ENCODE measurements around the gene KRTAP10-4. TPM values are rescaled to one million over a fixed set of nuclear protein-coding genes. Genes with fewer than 3 reads are reported as not detected.

Gene KRTAP10-4
- polyA plus RNA-seq, 2 of the 4 experiments (the other 2 are of a cell fraction), result not detected

DNA sequence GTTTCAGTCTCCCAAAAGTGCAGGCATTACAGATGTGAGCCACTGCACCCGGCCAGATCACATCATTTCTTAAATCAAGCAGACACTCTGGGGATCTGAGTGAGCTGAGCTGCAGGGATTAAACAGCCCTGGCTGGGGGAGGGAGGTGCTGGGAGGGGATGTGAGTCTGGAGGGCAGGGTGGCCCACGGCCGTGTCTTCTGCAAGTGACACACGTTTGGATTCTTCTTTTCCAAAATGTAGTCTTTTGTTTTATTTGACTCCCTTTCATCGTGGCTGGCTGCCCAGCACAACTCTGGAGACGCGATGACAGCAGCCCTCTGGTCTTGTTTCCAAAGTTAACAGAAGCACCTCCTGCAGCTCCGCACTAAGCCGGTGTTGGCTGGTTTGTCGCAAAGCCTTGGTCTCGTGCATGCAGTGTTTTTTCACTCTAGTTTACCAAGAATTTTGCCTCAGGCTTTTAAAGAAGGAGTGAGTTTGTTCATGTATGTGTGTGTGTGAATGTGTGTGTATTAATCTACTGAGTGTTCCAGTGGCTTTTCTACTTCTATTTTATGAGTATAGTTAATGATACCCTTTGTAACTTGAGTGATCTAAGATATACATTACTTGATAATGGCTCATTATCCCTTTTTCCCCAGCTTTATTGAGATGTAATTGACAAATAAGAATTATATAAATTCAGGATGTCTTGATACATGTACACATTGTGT is 9.7 kb downstream of the KRTAP10-4 start:
- no peak for TF ChIP-seq EP300 (IDR thresholded peaks at IDR 0.05)
- TF ChIP-seq FOSL2 (IDR thresholded peaks at IDR 0.05), result no peak
- TF ChIP-seq FOSL2 (CRISPR knock-in tag; IDR thresholded peaks at IDR 0.05), result no peak
- no peak for TF ChIP-seq BHLHE40 (IDR thresholded peaks at IDR 0.05; ENCODE audit: low read depth, low read length)
- TF ChIP-seq SREBF2 (IDR thresholded peaks at IDR 0.05), result no peak
- no peak for TF ChIP-seq RAD21 (conservative IDR thresholded peaks at IDR 0.05 in 1 of 2, IDR thresholded peaks at IDR 0.05 in 1 of 2)
- TF ChIP-seq, protein P1, sequence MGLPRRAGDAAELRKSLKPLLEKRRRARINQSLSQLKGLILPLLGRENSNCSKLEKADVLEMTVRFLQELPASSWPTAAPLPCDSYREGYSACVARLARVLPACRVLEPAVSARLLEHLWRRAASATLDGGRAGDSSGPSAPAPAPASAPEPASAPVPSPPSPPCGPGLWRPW (IDR thresholded peaks at IDR 0.05), result no peak
- no peak for TF ChIP-seq NR3C1 (IDR thresholded peaks at IDR 0.05)
- no peak for TF ChIP-seq ZNF302 (CRISPR knock-in tag; IDR thresholded peaks at IDR 0.05)
- TF ChIP-seq ZSCAN20 (CRISPR knock-in tag; IDR thresholded peaks at IDR 0.05), result no peak
- TF ChIP-seq POLR2AphosphoS2 (conservative IDR thresholded peaks at IDR 0.05; ENCODE audit: low read length), result no peak
- no peak for TF ChIP-seq HOXB5 (CRISPR knock-in tag; IDR thresholded peaks at IDR 0.05)
- TF ChIP-seq, protein P2, sequence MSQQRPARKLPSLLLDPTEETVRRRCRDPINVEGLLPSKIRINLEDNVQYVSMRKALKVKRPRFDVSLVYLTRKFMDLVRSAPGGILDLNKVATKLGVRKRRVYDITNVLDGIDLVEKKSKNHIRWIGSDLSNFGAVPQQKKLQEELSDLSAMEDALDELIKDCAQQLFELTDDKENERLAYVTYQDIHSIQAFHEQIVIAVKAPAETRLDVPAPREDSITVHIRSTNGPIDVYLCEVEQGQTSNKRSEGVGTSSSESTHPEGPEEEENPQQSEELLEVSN (IDR thresholded peaks at IDR 0.05; ENCODE audit: borderline replicate concordance, low read depth), result no peak
- ChIA-PET CTCF (interaction anchor here (1.0 kb wide), 1 partner anchor 159 kb away, joined by 4 read pairs; no protein-coding TSS in a partner anchor), POLR2A (no interaction called here)
- Histone ChIP-seq H3K27ac (no peak overlapping the region), H3K4me1 (no peaks in the 10 kb centered on the region), H3K4me2 (no peak overlapping the region), H3K4me3 (no peak overlapping the region), H3K9me3 (peaks cover 12% of the 10 kb centered on the region; the same call in 2 of the 3 replicates)
- 7% methylated on average over 11 of the region's 11 CpGs for WGBS (ENCODE audit: missing lambda C conversion rate)
- ATAC-seq (no peak), DNase-seq (ENCODE audit: low read depth in 1 of 2, low spot score in 1 of 2) (no peak), FAIRE-seq (no peak)

DNA sequence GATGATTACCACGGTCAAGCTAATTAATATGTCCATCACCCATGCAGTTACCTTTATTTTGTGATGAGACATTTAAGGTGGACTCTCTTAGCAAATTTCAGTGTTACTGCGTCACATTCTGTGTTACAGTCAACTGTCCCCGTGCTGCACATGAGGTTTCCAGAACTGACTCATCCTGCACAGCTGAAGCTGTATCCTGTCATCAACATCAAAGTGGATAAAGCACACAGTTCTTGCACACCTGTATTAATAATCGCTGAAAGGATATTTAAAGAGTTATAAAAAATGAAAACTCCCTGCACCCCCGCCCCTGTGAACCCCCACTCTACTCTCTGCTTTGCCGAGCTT is 10.2 kb downstream of the KRTAP10-4 start:
- ATAC-seq, result peak in 1 of 2 experiments; percentile 54; a peak in 1 of 6 replicates

More for the DNA sequence above, 10.2 kb downstream of the KRTAP10-4 start:
- FAIRE-seq (no peak), DNase-seq (ENCODE audit: low read depth in 1 of 2, low spot score in 1 of 2) (no peak)
- Histone ChIP-seq H3K4me1 (no peaks in the 10 kb centered on the region), H3K9me3 (peaks cover 12% of the 10 kb centered on the region; the same call in 2 of the 3 replicates), H3K4me2 (no peak overlapping the region), H3K27ac (no peak overlapping the region), H3K4me3 (no peak overlapping the region)
- ChIA-PET CTCF (interaction anchor here (1.0 kb wide), 2 partner anchors 11 to 159 kb away, joined by 3 to 4 read pairs; no protein-coding TSS in a partner anchor), POLR2A (no interaction called here)
- TF ChIP-seq, protein P3, sequence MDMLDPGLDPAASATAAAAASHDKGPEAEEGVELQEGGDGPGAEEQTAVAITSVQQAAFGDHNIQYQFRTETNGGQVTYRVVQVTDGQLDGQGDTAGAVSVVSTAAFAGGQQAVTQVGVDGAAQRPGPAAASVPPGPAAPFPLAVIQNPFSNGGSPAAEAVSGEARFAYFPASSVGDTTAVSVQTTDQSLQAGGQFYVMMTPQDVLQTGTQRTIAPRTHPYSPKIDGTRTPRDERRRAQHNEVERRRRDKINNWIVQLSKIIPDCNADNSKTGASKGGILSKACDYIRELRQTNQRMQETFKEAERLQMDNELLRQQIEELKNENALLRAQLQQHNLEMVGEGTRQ (IDR thresholded peaks at IDR 0.05), result no peak
- TF ChIP-seq JUNB (IDR thresholded peaks at IDR 0.05) (no peak), HOXB13 (CRISPR knock-in tag; IDR thresholded peaks at IDR 0.05; ENCODE audit: low read depth) (no peak), RARB (CRISPR knock-in tag; IDR thresholded peaks at IDR 0.05) (no peak), EP300 (IDR thresholded peaks at IDR 0.05) (no peak), NFE2L2 (conservative IDR thresholded peaks at IDR 0.05; ENCODE audit: low read length) (no peak), CHD2 (IDR thresholded peaks at IDR 0.05; ENCODE audit: low read length, partially characterized antibody) (no peak), CHD4 (IDR thresholded peaks at IDR 0.05; ENCODE audit: borderline replicate concordance) (no peak), ZSCAN20 (CRISPR knock-in tag; IDR thresholded peaks at IDR 0.05) (no peak), BHLHE40 (IDR thresholded peaks at IDR 0.05; ENCODE audit: low read depth, low read length) (no peak), SMC3 (IDR thresholded peaks at IDR 0.05) (no peak), NR3C1 (IDR thresholded peaks at IDR 0.05) (no peak), CBX2 (IDR thresholded peaks at IDR 0.05; ENCODE audit: borderline replicate concordance, low read depth) (no peak)
- TF ChIP-seq, protein P4, sequence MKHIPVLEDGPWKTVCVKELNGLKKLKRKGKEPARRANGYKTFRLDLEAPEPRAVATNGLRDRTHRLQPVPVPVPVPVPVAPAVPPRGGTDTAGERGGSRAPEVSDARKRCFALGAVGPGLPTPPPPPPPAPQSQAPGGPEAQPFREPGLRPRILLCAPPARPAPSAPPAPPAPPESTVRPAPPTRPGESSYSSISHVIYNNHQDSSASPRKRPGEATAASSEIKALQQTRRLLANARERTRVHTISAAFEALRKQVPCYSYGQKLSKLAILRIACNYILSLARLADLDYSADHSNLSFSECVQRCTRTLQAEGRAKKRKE (CRISPR knock-in tag; IDR thresholded peaks at IDR 0.05; ENCODE audit: low read depth), result no peak
- TF ChIP-seq, protein P5, sequence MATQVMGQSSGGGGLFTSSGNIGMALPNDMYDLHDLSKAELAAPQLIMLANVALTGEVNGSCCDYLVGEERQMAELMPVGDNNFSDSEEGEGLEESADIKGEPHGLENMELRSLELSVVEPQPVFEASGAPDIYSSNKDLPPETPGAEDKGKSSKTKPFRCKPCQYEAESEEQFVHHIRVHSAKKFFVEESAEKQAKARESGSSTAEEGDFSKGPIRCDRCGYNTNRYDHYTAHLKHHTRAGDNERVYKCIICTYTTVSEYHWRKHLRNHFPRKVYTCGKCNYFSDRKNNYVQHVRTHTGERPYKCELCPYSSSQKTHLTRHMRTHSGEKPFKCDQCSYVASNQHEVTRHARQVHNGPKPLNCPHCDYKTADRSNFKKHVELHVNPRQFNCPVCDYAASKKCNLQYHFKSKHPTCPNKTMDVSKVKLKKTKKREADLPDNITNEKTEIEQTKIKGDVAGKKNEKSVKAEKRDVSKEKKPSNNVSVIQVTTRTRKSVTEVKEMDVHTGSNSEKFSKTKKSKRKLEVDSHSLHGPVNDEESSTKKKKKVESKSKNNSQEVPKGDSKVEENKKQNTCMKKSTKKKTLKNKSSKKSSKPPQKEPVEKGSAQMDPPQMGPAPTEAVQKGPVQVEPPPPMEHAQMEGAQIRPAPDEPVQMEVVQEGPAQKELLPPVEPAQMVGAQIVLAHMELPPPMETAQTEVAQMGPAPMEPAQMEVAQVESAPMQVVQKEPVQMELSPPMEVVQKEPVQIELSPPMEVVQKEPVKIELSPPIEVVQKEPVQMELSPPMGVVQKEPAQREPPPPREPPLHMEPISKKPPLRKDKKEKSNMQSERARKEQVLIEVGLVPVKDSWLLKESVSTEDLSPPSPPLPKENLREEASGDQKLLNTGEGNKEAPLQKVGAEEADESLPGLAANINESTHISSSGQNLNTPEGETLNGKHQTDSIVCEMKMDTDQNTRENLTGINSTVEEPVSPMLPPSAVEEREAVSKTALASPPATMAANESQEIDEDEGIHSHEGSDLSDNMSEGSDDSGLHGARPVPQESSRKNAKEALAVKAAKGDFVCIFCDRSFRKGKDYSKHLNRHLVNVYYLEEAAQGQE (IDR thresholded peaks at IDR 0.05), result no peak
- TF ChIP-seq, protein P2 (IDR thresholded peaks at IDR 0.05; ENCODE audit: borderline replicate concordance, low read depth), result no peak
- TF ChIP-seq, protein P6, sequence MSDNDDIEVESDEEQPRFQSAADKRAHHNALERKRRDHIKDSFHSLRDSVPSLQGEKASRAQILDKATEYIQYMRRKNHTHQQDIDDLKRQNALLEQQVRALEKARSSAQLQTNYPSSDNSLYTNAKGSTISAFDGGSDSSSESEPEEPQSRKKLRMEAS (IDR thresholded peaks at IDR 0.05), result no peak
- WGBS (ENCODE audit: missing lambda C conversion rate), result 15% methylated on average over 6 of the region's 6 CpGs

Measured in A549 (cell line).